HL-60/S4 (cell line): ENCODE measurements around the gene NDUFAB1.
"Not testable (repeated sequence)": the region's sequence is repeated elsewhere in the genome, so short reads cannot be mapped to it uniquely, and the experiment has no call there.

Experiments
- in situ Hi-C: fragments of 300-500 bp; cut with MboI; formaldehyde crosslinking; loops from 2 replicates; pipeline ENCODE4 v1.14.3; 2022; ENCODE audit warnings: low sequenced_read_pairs

Gene NDUFAB1

GRCh38 chr16:23556881-23557778 is 39.0 kb downstream of the NDUFAB1 start, which contains the start of the genes EARS2 and UBFD1:
Gene EARS2, minus strand, starts transcription at chr16:23557350. Its CDS starts 7 bp downstream, at chr16:23557343.
Gene UBFD1, plus strand, starts transcription at chr16:23557727. Its CDS starts 16 bp downstream, at chr16:23557743.
- in situ Hi-C loops, result no loop called here

- in situ Hi-C loops, result no loop called here
Observed at GRCh38 chr16:23554536-23554935, 41.6 kb downstream of the NDUFAB1 start.

- in situ Hi-C loops, result no loop called here
Observed at GRCh38 chr16:23552161-23552560, 44.0 kb downstream of the NDUFAB1 start.

GRCh38 chr16:23549938-23550337 is 46.2 kb downstream of the NDUFAB1 start:
- in situ Hi-C loops, result no loop called here

- in situ Hi-C loops, result no loop called here
Observed at GRCh38 chr16:23544436-23544835, 51.7 kb downstream of the NDUFAB1 start.

GRCh38 chr16:23540817-23541178 is 55.3 kb downstream of the NDUFAB1 start:
- in situ Hi-C loops, result not testable (repeated sequence)

GRCh38 chr16:23539984-23540816 is 55.9 kb downstream of the NDUFAB1 start:
- in situ Hi-C loops, result no loop called here

GRCh38 chr16:23538919-23539278 is 57.2 kb downstream of the NDUFAB1 start:
- in situ Hi-C loops, result no loop called here

- in situ Hi-C loops, result no loop called here
Observed at GRCh38 chr16:23537390-23537789, 58.7 kb downstream of the NDUFAB1 start.

GRCh38 chr16:23535901-23536300 is 60.2 kb downstream of the NDUFAB1 start:
- in situ Hi-C loops, result no loop called here

- in situ Hi-C loops, result no loop called here
Observed at GRCh38 chr16:23534868-23535860, 61.0 kb downstream of the NDUFAB1 start.

- in situ Hi-C loops, result no loop called here
Observed at GRCh38 chr16:23532448-23532847, 63.7 kb downstream of the NDUFAB1 start.
